AG09309 (cell line): Measurements from ENCODE around the gene MTG1.

Experiments
- DNase-seq: peaks from one replicate; pipeline ENCODE4 v3.0.0-alpha.2; 2010; ENCODE audit warnings: low read depth
- H3K4me3 ChIP-seq: 2 replicates; pipeline ENCODE4 v1.5.1; 2011; ENCODE audit warnings: mild to moderate bottlenecking, low read depth, low read length, moderate library complexity; ENCODE audit not compliant: control insufficient read depth
- CTCF ChIP-seq: IDR thresholded peaks from 2 replicates; pipeline ENCODE4 v1.5.1; 2011; ENCODE audit warnings: mild to moderate bottlenecking, low read depth, low read length, inconsistent platforms; ENCODE audit not compliant: insufficient read depth, control insufficient read depth; ENCODE audit errors: missing control alignments

Gene MTG1

GRCh38 chr10:133359554-133359971, 34.4 kb upstream of the MTG1 start:
- DNase-seq, result no peak
- H3K4me3 ChIP-seq, result no peak overlapping the region
- TF ChIP-seq CTCF, result no peak

GRCh38 chr10:133359972-133360610, 33.9 kb upstream of the MTG1 start:
- TF ChIP-seq CTCF, result no peak
- H3K4me3 ChIP-seq, result no peak overlapping the region

GRCh38 chr10:133361227-133361626, 32.7 kb upstream of the MTG1 start:
- no peak for TF ChIP-seq CTCF
- no peak overlapping the region for H3K4me3 ChIP-seq
- no peak for DNase-seq

More at GRCh38 chr10:133359972-133360610, 33.9 kb upstream of the MTG1 start:
- DNase-seq, result no peak

- TF ChIP-seq CTCF, result no peak
These were observed 32.0 kb upstream of the MTG1 start for GRCh38 chr10:133361773-133362441.

GRCh38 chr10:133362846-133363245, 31.1 kb upstream of the MTG1 start:
- no peak for DNase-seq

More at GRCh38 chr10:133361773-133362441, 32.0 kb upstream of the MTG1 start:
- no peak overlapping the region for H3K4me3 ChIP-seq
- no peak for DNase-seq

More at GRCh38 chr10:133362846-133363245, 31.1 kb upstream of the MTG1 start:
- no peak overlapping the region for H3K4me3 ChIP-seq
- TF ChIP-seq CTCF, result no peak
